Ramos (cell line): ENCODE data around the gene SMYD2.

Source experiments
- in situ Hi-C: fragments of 300-500 bp; cut with MboI; formaldehyde crosslinking; loops from one replicate; pipeline ENCODE4 v1.14.3; 2022; ENCODE audit warnings: low sequenced_read_pairs; ENCODE audit not compliant: unreplicated experiment

Gene SMYD2

GRCh38 chr1:214326406-214326805, 45.4 kb downstream of the SMYD2 start:
- in situ Hi-C loops = loop anchor here (5.0 kb wide), 1 partner anchor 59 kb away; no protein-coding TSS in a partner anchor

DNA sequence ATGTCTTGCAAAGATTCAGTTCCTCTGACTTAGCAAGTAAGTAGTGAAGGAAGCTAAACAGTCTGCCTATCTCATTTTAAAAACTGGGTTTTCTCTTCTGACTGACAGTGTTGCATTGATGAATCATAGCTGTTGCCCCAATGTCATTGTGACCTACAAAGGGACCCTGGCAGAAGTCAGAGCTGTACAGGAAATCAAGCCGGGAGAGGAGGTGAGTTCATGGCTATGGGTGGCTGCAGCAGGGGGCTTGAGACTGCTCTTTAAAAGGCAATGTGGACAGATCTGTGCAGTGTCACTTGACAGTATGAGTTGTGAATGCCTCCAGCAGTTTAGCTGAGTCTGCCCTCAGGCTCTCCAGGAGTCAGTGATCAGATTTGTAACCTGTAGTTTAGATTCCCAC, 46.6 kb downstream of the SMYD2 start:
- in situ Hi-C loops = loop anchor here (5.0 kb wide), 1 partner anchor 60 kb away; no protein-coding TSS in a partner anchor

DNA sequence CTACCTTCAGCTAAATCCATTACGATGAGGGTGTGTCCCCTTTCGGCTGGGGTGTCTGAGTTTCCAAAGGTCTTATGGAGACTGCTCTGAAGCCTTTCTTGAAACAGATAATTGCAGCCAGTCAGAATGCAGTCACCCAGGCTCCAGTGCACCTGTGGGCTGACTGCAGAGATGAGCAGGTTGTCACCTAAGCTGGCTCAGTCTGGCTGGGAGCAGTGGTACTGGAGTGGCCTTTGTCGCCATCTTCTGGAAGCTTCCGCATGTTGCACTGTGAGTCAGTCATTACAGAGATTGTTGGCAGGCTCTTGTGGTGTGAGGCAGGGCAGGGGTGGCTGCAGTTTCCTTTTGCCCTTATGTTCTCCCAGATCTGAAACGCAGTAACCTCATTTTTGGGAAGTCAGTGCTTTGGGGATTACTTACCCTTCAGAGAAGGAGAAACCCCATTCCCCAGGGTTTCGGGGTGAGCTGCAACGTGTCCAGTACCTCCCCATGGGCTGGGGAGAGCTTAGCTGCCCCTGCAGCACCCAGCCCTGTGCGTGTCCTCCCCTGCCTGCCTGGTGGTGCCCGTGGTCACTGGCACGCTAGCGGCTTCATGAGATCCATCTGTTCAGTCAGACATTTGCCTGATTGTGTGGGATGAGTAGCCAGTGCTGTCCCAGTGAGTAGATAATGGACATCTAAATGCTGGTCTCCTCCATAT, 48.0 kb downstream of the SMYD2 start:
- in situ Hi-C loops = loop anchor here (5.0 kb wide), 1 partner anchor 62 kb away; no protein-coding TSS in a partner anchor

DNA sequence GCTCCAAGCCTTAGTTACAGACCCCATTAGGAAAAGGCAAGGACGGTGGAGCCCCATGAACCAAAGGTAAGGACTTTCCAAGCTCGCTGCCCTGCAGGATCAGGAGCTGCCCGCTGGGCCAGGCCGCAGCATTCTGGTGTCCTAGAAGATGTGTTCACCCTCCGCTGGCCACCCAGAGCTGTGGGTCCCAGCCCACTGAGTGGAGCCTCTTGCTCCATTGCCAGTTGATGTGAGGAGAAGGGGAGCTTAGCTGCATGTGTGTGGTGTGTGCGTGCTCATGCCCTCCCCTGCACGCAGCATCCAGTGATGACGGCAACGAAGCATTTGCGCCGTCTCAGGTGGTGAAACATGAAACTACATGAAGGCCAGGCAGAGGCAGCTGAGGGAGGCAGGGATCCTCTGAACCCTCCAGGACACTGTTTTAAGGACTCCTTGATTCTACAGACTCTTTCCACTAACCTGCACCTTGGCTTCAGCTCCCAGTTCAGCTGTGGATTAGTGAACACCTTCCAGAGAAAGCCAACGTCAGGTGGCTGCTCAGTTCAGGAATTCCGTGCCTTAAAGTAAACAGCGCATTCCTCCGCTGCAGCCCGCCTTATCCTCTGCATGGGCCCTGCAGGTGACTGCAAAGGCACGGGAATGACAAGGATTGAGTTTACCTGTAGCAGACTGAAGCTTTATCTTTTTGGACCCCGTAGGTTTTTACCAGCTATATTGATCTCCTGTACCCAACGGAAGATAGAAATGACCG, 48.7 kb downstream of the SMYD2 start:
- in situ Hi-C loops = loop anchor here (5.0 to 10.0 kb wide), 2 partner anchors 62 to 1195 kb away; no protein-coding TSS in a partner anchor

DNA sequence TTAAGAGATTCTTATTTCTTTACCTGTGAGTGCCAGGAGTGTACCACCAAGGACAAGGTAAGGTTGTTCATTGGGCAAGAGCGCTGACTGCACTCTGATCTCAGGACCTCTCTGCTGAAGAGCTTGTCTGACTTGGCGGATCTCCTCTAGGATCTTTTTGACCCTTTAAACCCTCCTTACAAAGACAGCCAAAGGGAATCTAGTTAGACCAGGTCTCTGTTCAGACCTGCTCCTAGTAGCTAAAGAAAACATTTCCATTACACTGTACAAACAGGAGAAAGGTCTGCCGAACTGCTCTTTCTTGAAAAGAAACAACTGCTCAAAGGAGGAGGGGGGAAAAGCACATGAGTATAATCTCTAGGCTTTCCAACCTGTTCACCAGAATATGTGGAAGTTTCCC, 49.3 kb downstream of the SMYD2 start:
- in situ Hi-C loops = loop anchor here (10.0 kb wide), 1 partner anchor 1195 kb away; no protein-coding TSS in a partner anchor

DNA sequence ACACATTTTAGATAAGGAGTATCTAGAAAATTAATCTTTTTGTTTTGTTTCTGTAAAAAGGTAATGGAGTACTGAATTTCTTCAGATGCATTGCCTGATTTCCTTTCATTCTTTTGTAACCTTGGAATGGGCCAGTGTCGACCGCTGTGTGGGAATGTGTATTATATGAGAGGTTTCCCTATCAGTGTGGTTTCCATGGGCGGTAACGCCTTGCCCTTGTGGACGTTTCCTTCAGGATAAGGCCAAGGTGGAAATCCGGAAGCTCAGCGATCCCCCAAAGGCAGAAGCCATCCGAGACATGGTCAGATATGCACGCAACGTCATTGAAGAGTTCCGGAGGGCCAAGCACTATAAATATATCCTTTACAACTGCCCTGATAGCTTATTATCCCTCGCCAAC, 49.8 kb downstream of the SMYD2 start:
- in situ Hi-C loops = loop anchor here (10.0 kb wide), 1 partner anchor 1194 kb away; no protein-coding TSS in a partner anchor

DNA sequence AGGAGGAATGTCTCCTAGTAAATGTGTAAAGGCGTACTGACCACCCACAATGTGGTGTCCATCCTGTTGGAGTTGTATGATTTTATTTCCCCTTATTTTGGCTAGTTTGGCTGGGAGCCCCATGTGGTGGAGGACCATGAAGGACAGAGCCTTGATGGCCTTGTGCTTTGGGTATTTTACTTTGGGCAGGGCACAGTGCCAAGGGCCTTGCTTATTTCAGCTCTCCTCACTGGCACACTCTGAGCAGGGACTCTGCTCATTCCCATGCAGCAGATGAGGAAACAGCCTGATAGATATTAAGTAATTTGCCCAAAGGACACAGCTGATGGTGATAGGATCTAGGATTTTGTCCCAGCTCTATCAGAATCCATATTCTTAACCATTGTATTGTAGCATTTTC, 50.2 kb downstream of the SMYD2 start:
- in situ Hi-C loops = loop anchor here (10.0 kb wide), 1 partner anchor 1194 kb away; no protein-coding TSS in a partner anchor

DNA sequence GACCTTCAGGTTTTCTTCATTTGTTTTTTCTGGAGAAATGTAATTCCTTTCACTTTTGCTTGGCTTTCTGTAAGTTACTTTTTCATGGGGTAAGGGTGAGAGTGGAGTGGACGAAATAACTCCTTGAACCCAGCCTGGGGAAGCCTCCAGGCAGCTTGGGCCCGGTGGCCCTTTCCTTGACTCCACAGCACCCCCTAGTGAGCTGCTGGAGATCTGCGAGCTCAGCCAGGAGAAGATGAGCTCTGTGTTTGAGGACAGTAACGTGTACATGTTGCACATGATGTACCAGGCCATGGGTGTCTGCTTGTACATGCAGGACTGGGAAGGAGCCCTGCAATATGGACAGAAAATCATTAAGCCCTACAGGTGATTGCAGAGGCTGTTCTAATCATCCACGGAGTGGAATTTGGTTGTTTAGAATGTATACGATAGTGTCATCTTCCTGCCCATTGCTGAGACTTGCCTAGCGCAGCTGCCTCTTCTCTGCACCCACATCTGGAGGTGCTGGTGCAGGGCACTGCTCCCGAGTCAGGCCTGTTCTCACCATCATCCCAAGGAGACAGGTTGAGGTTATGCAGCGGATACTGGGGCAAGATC, 51.0 kb downstream of the SMYD2 start:
- in situ Hi-C loops = loop anchor here (10.0 kb wide), 1 partner anchor 1193 kb away; no protein-coding TSS in a partner anchor

DNA sequence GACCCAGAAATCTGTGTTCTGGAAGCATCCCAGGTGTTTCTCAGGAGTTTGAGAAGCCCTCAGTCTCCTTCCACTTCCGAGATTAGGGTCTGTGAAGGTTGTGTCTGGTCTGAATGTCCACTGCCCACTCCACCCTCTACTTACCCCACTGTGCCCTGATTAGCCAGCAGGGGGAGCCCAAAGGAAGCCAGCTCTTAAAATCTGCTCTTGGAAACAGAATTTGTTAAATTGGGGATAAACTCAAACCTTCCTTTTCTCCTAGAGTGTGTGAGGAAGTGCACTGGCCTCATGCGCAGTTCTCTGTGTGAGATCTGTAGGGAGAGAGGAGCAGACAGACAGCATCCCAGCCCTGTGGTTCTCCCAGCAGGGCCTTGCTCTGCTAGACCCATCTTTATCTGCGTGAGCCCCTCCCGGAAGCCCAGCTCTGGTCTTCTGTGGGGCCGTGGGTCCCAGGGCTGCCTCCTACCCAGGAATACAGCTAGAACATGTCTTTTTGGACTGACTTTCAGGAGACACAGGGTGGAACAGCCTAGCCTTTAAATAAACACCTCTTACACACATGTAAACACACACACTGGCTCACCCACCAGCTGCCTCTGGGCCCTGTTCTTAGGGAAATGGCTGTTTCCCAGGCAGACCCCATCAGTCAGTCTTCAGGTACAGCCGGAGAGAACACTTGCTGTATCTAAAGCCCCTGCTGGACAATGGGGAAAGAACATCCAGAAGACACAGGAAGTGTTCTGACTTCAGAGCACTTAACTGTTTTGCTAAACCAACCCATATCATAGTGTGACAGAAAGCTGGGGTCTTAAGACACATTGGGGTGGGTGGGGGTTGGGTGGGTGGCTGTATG, 52.2 kb downstream of the SMYD2 start:
- in situ Hi-C loops = loop anchor here (10.0 kb wide), 1 partner anchor 1192 kb away; no protein-coding TSS in a partner anchor

DNA sequence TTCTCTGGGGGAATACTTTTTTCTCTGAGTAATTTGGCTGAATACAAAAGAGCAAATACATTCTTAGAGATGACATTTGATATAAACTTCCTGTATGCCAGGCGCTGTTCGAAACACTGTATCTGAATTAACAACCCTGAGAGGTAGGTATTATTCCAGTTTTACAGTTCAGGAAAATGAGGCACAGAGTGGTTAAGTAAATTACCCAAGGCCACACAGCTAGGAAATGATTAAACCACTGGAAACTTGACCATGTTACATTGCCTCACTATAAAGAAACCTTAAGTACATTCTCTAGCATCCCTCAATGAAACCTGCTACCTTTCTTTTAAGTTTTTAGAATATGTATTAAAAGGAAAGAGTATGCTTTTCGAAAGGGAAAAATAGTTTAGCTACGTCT, 54.6 kb downstream of the SMYD2 start:
- in situ Hi-C loops = loop anchor here (10.0 kb wide), 1 partner anchor 1189 kb away; no protein-coding TSS in a partner anchor

- in situ Hi-C loops = loop anchor here (10.0 kb wide), 1 partner anchor 1188 kb away; no protein-coding TSS in a partner anchor
Measured at GRCh38 chr1:214337015-214337414, 56.1 kb downstream of the SMYD2 start.

GRCh38 chr1:214337511-214337910, 56.6 kb downstream of the SMYD2 start:
- in situ Hi-C loops = loop anchor here (10.0 kb wide), 1 partner anchor 1187 kb away; no protein-coding TSS in a partner anchor

GRCh38 chr1:214338212-214338611, 57.3 kb downstream of the SMYD2 start:
- in situ Hi-C loops = loop anchor here (10.0 kb wide), 1 partner anchor 1187 kb away; no protein-coding TSS in a partner anchor

- in situ Hi-C loops = no loop called here
Measured at GRCh38 chr1:214341459-214341858, 60.5 kb downstream of the SMYD2 start.

DNA sequence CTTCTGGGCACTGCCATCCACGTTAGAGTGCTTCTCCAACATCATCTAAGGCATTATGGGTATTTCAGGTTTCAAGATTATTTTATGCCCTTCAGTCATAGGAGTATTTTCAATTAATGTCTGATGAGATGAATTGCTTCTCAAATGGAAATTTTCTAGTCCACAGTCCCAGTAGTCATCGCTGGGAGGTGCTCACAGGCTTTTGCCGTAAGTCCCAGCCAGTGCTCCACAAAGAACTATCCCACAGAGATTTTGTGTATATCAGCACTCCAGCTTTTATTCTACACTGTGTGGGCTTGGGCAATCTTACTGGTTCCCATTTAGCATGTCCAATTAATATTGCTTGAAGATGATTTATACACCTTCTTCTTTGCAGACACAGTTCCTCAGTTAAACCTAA, 61.0 kb downstream of the SMYD2 start:
- in situ Hi-C loops = no loop called here

- in situ Hi-C loops = no loop called here
Measured at GRCh38 chr1:214342525-214342924, 61.6 kb downstream of the SMYD2 start.

- in situ Hi-C loops = no loop called here
Measured at GRCh38 chr1:214344897-214345296, 63.9 kb downstream of the SMYD2 start.

DNA sequence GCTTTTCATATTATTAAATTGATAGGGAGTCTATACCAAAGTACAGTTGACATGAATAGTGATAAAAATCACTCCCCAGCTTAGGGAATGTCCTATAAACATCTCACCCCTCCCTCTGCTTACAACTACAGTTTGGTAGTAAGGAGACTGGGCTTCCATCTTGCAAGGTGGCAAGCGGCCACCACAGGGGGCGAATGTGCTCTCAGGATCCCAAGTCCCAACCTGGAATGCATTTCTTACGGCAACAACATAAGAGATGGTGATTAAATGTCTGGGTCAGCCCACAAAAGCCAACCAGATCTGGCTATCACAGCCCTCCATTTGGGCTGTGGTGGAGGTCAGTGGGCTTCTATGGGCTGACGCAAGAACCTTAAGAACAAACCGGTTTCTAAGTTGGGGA, 68.0 kb downstream of the SMYD2 start:
- in situ Hi-C loops = no loop called here

DNA sequence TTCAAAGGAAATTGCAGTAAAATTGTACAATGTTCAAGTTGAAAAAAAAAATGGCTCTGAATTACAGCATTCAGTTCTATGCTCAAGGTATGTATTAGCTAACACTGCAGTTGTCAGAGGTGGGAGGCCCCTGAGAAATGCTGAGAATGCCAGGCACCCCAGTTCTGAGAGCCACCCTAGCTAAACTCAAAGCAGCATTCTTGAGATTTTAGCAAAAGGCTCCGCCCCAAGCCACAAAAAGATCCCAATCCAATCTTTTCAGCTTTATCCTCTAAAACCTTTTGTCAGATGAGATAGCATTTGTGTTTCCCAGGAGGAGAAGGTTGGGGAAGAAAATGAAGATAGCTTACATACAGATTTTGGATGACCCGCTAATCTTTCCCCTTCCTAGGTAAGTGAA, 68.8 kb downstream of the SMYD2 start:
- in situ Hi-C loops = no loop called here
